Spleen (tissue), 11 donors: ENCODE results near the gene PNPLA8. TPM values are rescaled to one million over a fixed set of nuclear protein-coding genes. Genes with fewer than 3 reads are reported as not detected.

Experiments used
- DNase-seq: peaks from one replicate; pipeline ENCODE4 v3.0.0-alpha.2; 2020
- H3K27ac ChIP-seq, 8 donors: fragments of 200-600 bp; sonication (generic) in 7 of 8; 1 replicate in 4 of 8; 2 replicates in 4 of 8; pipeline versions ENCODE4 v1.5.0 to v1.8.0; 2016 to 2021; ENCODE audit warnings: inconsistent platforms in 4 of 8, mild to moderate bottlenecking in 4 of 8, moderate library complexity in 1 of 8
- H3K27me3 ChIP-seq, 7 donors: fragments of 200-600 bp; sonication (generic) in 6 of 7; replicated peaks in 1 of 7; 1 replicate in 4 of 7; 2 replicates in 3 of 7; pipeline versions ENCODE4 v1.5.0 to v1.8.0; 2016 to 2021; ENCODE audit warnings: inconsistent platforms in 3 of 7, mild to moderate bottlenecking in 1 of 7
- H3K36me3 ChIP-seq, 6 donors: fragments of 200-600 bp; sonication (generic) in 5 of 6; 1 replicate in 4 of 6; 2 replicates in 2 of 6; pipeline versions ENCODE4 v1.5.0 to v1.8.0; 2016 to 2021; ENCODE audit warnings: inconsistent platforms in 2 of 6
- H3K4me1 ChIP-seq, 6 donors: fragments of 200-600 bp; sonication (generic) in 5 of 6; 1 replicate in 3 of 6; 2 replicates in 3 of 6; pipeline versions ENCODE4 v1.5.0 to v1.8.0; 2016 to 2021; ENCODE audit warnings: inconsistent platforms in 3 of 6
- H3K4me3 ChIP-seq, 8 donors: fragments of 200-600 bp; sonication (generic) in 7 of 8; 1 replicate in 4 of 8; 2 replicates in 4 of 8; pipeline versions ENCODE4 v1.5.0 to v1.8.0; 2016 to 2021; ENCODE audit warnings: inconsistent platforms in 4 of 8, mild to moderate bottlenecking in 4 of 8, moderate library complexity in 2 of 8
- H3K9me3 ChIP-seq, 8 donors: fragments of 200-600 bp; sonication (generic) in 7 of 8; 1 replicate in 4 of 8; 2 replicates in 4 of 8; pipeline versions ENCODE4 v1.5.0 to v1.8.0; 2016 to 2021; ENCODE audit warnings: inconsistent platforms in 4 of 8
- POLR2A ChIP-seq, 3 donors: fragments of 450-650 bp; IDR thresholded peaks; one replicate each; pipeline ENCODE4 v1.5.1; 2017; ENCODE audit warnings: antibody characterized with exemption in 3 of 3, mild to moderate bottlenecking in 1 of 3
- POLR2AphosphoS5 ChIP-seq, 3 donors: sonication (generic); formaldehyde crosslinking; IDR thresholded peaks; one replicate each; pipeline ENCODE4 v1.5.1; 2017; ENCODE audit warnings: antibody characterized with exemption in 3 of 3
- WGBS, 5 donors: extraction: QIAGEN DNeasy Blood & Tissue Kit in 3 of 5; methylation state at CpG; one replicate each; pipeline versions ENCODE4 v1.1.5 to v1.1.7; 2013 to 2018; 5-methylcytosine and 5-hydroxymethylcytosine counted together
- intact Hi-C: fragments of 100-400 bp; cut with DNase I; formaldehyde crosslinking; loops from one replicate; pipeline ENCODE4 v1.15.0; 2023; ENCODE audit warnings: low total_unique reads
- polyA plus RNA-seq, 3 donors: library from polyadenylated mRNA; stranded (reverse); fragments of 200-250 nt; gene quantifications; one replicate each; pipeline ENCODE4 v1.2.1, GENCODE V29; 2013
- total RNA-seq, 7 donors: library from RNA; depleted of rRNA in 3 of 7; stranded (reverse); fragments of >200 nt in 3 of 7; fragmentation: NEBNext Ultra II Directional in 4 of 7; extraction: Animal tissue kit (Norgen Biotek cat#: 25700) in 4 of 7; gene quantifications; one replicate each; pipeline versions ENCODE4 v1.1.0 to v1.2.1, GENCODE V29; 2016 to 2021
- TF ChIP-seq, protein P1 (sequence below), 11 experiments: fragments of 200-600 bp in 7 of 11; fragments of 450-650 bp in 4 of 11; sonication (generic) in 4 of 11; IDR thresholded peaks in 8 of 11; conservative IDR thresholded peaks in 3 of 11; 1 replicate in 7 of 11; 2 replicates in 4 of 11; pipeline versions ENCODE4 v1.4.0 to v1.8.0; 2016 to 2021; ENCODE audit warnings: antibody characterized with exemption in 11 of 11, inconsistent platforms in 4 of 11, mild to moderate bottlenecking in 1 of 11
- donor health status: healthy with polysubstance abuse.
- donor health status: DM: no; HTN: no; CAD: no; lungs with moderate emphysema.
- donor health status: DM: no; HTN: no; CAD: no.
- donor health status: Bipolar disorder and iron deficiency.
- donor health status: healthy.
- donor health status: DM: no; HTN: no; CAD: no.
- donor health status: DM: yes; HTN: yes; CAD: no.

The PNPLA8 gene
- total and polyA plus RNA-seq, 10 donors = 11.9 to 35.7 (median 29.5) TPM

GRCh38 chr7:108449521-108449920, 76.4 kb downstream of the PNPLA8 start:
- peaks cover 0 to 12% (median 2%) of the 10 kb centered on the region in 6 donors for H3K4me1 ChIP-seq
- H3K9me3 ChIP-seq = no peaks in the 10 kb centered on the region
- DNase-seq = no peak
- no peak overlapping the region for H3K27ac ChIP-seq
- H3K4me3 ChIP-seq = no peak overlapping the region
- intact Hi-C loops = no loop called here
- H3K36me3 ChIP-seq = no peaks in the 10 kb centered on the region
- TF ChIP-seq POLR2AphosphoS5 (IDR thresholded peaks at IDR 0.05) (no peak), POLR2A (IDR thresholded peaks at IDR 0.05) (no peak)
- TF ChIP-seq, protein P1, sequence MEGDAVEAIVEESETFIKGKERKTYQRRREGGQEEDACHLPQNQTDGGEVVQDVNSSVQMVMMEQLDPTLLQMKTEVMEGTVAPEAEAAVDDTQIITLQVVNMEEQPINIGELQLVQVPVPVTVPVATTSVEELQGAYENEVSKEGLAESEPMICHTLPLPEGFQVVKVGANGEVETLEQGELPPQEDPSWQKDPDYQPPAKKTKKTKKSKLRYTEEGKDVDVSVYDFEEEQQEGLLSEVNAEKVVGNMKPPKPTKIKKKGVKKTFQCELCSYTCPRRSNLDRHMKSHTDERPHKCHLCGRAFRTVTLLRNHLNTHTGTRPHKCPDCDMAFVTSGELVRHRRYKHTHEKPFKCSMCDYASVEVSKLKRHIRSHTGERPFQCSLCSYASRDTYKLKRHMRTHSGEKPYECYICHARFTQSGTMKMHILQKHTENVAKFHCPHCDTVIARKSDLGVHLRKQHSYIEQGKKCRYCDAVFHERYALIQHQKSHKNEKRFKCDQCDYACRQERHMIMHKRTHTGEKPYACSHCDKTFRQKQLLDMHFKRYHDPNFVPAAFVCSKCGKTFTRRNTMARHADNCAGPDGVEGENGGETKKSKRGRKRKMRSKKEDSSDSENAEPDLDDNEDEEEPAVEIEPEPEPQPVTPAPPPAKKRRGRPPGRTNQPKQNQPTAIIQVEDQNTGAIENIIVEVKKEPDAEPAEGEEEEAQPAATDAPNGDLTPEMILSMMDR (IDR thresholded peaks at IDR 0.05 in 8 of 11, conservative IDR thresholded peaks at IDR 0.05 in 3 of 11) = no peak
- peaks cover 0 to 41% (median 5%) of the 10 kb centered on the region in 7 donors for H3K27me3 ChIP-seq

DNA sequence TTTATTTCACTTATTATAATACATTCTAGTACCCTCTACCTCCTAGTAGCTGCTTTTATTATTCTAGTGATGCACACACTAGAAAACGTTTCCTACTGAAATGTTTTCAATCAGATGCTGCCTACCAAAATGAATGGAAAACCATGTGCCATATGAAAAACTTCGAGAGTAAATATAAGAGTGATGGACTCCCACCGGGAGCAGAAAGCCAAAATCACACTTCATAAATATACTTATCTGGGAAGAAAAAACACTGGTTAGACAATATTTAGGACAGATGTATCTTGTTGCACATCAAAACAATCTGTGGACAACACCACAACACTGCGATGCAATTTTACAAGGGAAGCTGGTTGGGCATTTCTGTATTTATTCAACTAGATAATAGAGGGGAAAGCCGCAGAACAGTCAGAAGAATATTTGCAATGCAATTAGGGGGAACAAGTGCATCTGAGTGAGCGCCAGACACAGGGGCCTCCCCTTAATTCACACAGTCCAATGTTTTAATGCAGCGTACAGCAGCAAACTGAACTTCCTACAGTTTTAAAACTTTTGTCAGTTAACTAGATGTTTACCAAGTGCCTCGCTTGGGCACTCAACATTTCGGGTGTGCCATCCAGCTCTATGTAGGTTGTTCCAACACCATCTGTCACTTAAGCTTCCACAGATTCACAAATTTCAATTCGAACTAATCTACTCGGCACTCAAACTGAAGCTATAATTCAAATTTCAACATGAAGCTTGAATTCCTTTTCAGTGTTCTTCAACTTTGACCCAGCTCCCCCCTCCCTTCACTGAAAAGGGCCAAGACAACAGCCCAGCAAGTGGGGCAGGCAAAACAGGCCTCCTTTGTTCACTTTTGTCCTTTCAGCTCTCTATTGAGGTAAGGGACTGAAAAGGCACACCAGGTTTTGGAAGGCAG, 77.1 kb downstream of the PNPLA8 start:
- intact Hi-C loops = no loop called here
- no peak for TF ChIP-seq POLR2A (IDR thresholded peaks at IDR 0.05)
- 61 to 72% (median 72%) methylated on average over 11 of the region's 11 CpGs for WGBS, 5 donors
- no peak for DNase-seq
- Histone ChIP-seq H3K36me3 (no peaks in the 10 kb centered on the region), H3K27me3 (peaks cover 0 to 34% (median 2%) of the 10 kb centered on the region in 7 donors), H3K4me3 (no peak overlapping the region), H3K27ac (no peak overlapping the region), H3K9me3 (no peaks in the 10 kb centered on the region), H3K4me1 (peaks cover 0 to 6% (median 0%) of the 10 kb centered on the region in 6 donors)

- Histone ChIP-seq H3K27ac (no peak overlapping the region), H3K9me3 (no peaks in the 10 kb centered on the region), H3K4me3 (no peak overlapping the region), H3K36me3 (no peaks in the 10 kb centered on the region), H3K4me1 (no peaks in the 10 kb centered on the region), H3K27me3 (peaks cover 0 to 1% (median 0%) of the 10 kb centered on the region in 7 donors)
- intact Hi-C loops = no loop called here
- 61 to 85% (median 72%) methylated on average over 5 of the region's 5 CpGs for WGBS, 5 donors
- TF ChIP-seq, protein P1 (IDR thresholded peaks at IDR 0.05 in 8 of 11, conservative IDR thresholded peaks at IDR 0.05 in 3 of 11) = no peak
- TF ChIP-seq POLR2A (IDR thresholded peaks at IDR 0.05) (no peak), POLR2AphosphoS5 (IDR thresholded peaks at IDR 0.05) (no peak)
- DNase-seq = no peak
Observed at GRCh38 chr7:108442039-108442568, 83.8 kb downstream of the PNPLA8 start.

- H3K27ac ChIP-seq = no peak overlapping the region
- DNase-seq = no peak
- H3K4me3 ChIP-seq = no peak overlapping the region
- H3K4me1 ChIP-seq = no peaks in the 10 kb centered on the region
- TF ChIP-seq, protein P1 (IDR thresholded peaks at IDR 0.05 in 8 of 11, conservative IDR thresholded peaks at IDR 0.05 in 3 of 11) = no peak
- no peak for TF ChIP-seq POLR2AphosphoS5 (IDR thresholded peaks at IDR 0.05)
- TF ChIP-seq POLR2A (IDR thresholded peaks at IDR 0.05) = no peak
- no peaks in the 10 kb centered on the region for H3K9me3 ChIP-seq
- intact Hi-C loops = no loop called here
- WGBS, 5 donors = 80 to 89% (median 84%) methylated on average over 4 of the region's 4 CpGs
- H3K27me3 ChIP-seq = no peaks in the 10 kb centered on the region
- H3K36me3 ChIP-seq = no peaks in the 10 kb centered on the region
Observed at GRCh38 chr7:108441392-108441955, 84.5 kb downstream of the PNPLA8 start.
